ENCODE measurements around the gene SRR.
"Not testable (repeated sequence)": the region's sequence is repeated elsewhere in the genome, so short reads cannot be mapped to it uniquely, and the experiment has no call there.

The SRR gene

GRCh38 chr17:2303204-2304188, at the start of gene SRR, which contains the start of gene SMG6:
Gene SRR, plus strand, starts transcription at chr17:2303950. Its CDS starts 11,611 bp downstream, at chr17:2315561.
Gene SMG6, minus strand, starts transcription at chr17:2303785. Its CDS starts 65 bp downstream, at chr17:2303720.
- peak; percentile 93 for DNase-seq (ENCODE audit: low read depth in 1 of 2, low spot score in 1 of 2)

- DNase-seq (ENCODE audit: low read depth in 1 of 2, low spot score in 1 of 2), result not testable (repeated sequence)
These were observed 44.9 kb upstream of the SRR start for GRCh38 chr17:2258830-2259229.

- peak; percentile 39 to 75 for DNase-seq (ENCODE audit: low read depth in 1 of 2, low spot score in 1 of 2)
These were observed 43.8 kb upstream of the SRR start for GRCh38 chr17:2259769-2260536.

GRCh38 chr17:2262135-2262587, 41.6 kb upstream of the SRR start:
- no peak for DNase-seq (ENCODE audit: low read depth in 1 of 2, low spot score in 1 of 2)

- no peak for DNase-seq (ENCODE audit: low read depth in 1 of 2, low spot score in 1 of 2)
These were observed 40.3 kb upstream of the SRR start for GRCh38 chr17:2263183-2264066.

- DNase-seq (ENCODE audit: low read depth in 1 of 2, low spot score in 1 of 2), result no peak
These were observed 39.5 kb upstream of the SRR start for GRCh38 chr17:2264067-2264860.

GRCh38 chr17:2265166-2265565, 38.6 kb upstream of the SRR start:
- DNase-seq (ENCODE audit: low read depth in 1 of 2, low spot score in 1 of 2), result not testable (repeated sequence)

GRCh38 chr17:2266045-2266864, 37.5 kb upstream of the SRR start:
- DNase-seq (ENCODE audit: low read depth in 1 of 2, low spot score in 1 of 2), result peak; percentile 47 to 94

- no peak for DNase-seq (ENCODE audit: low read depth in 1 of 2, low spot score in 1 of 2)
These were observed 36.9 kb upstream of the SRR start for GRCh38 chr17:2266865-2267228.

GRCh38 chr17:2267354-2267753, 36.4 kb upstream of the SRR start:
- DNase-seq (ENCODE audit: low read depth in 1 of 2, low spot score in 1 of 2), result no peak

GRCh38 chr17:2271985-2272702, 31.6 kb upstream of the SRR start:
- DNase-seq (ENCODE audit: low read depth in 1 of 2, low spot score in 1 of 2), result no peak

GRCh38 chr17:2274414-2274813, 29.3 kb upstream of the SRR start:
- no peak for DNase-seq (ENCODE audit: low read depth in 1 of 2, low spot score in 1 of 2)

GRCh38 chr17:2275722-2276121, 28.0 kb upstream of the SRR start:
- no peak for DNase-seq (ENCODE audit: low read depth in 1 of 2, low spot score in 1 of 2)

GRCh38 chr17:2277429-2278170, 26.1 kb upstream of the SRR start:
- DNase-seq (ENCODE audit: low read depth in 1 of 2, low spot score in 1 of 2), result no peak

- DNase-seq (ENCODE audit: low read depth in 1 of 2, low spot score in 1 of 2), result no peak
These were observed 24.0 kb upstream of the SRR start for GRCh38 chr17:2279707-2280106.

GRCh38 chr17:2282297-2282873, 21.4 kb upstream of the SRR start:
- DNase-seq (ENCODE audit: low read depth in 1 of 2, low spot score in 1 of 2), result no peak

GRCh38 chr17:2283302-2283701, 20.4 kb upstream of the SRR start:
- no peak for DNase-seq (ENCODE audit: low read depth in 1 of 2, low spot score in 1 of 2)
